HepG2 (cell line): ENCODE results near the gene SH3BP5. TPM values are rescaled to one million over a fixed set of nuclear protein-coding genes. Genes with fewer than 3 reads are reported as not detected.

Source experiments
- ATAC-seq: fragments of 200-7000 bp; cut with Tn5 transposase; 3 replicates; pipeline ENCODE4 v1.9.1; 2020; ENCODE audit warnings: mild to moderate bottlenecking, moderate library complexity
- BruUV-seq: library from RNA; stranded (reverse); fragments of 400-500 nt; replicated peaks from 2 replicates; lab custom pipeline; 2021; lab: Mats Ljungman, UMichigan
- CTCF ChIA-PET: fragments of 300-600 bp; formaldehyde crosslinking; extraction: SDS; loops from one replicate; lab custom pipeline; 2021; ENCODE audit warnings: low total read pairs, inconsistent platforms, low intra/inter-chr PET ratio; lab: Yijun Ruan, JAX
- POLR2A ChIA-PET: fragments of 350-600 bp; sonication (Branson Sonifier 250); formaldehyde crosslinking; loops from one replicate; lab custom pipeline; 2020; ENCODE audit warnings: antibody characterized with exemption, inconsistent platforms; lab: Yijun Ruan, JAX
- DNase-seq: peaks from one replicate; pipeline ENCODE4 v3.0.0-alpha.2; 2015; ENCODE audit warnings: low spot score
- FAIRE-seq: peaks from 3 replicates; lab custom pipeline; 2011; peaks lifted over from hg19 to GRCh38; lab: Jason Lieb, UNC
- H2AFZ ChIP-seq: one replicate; pipeline ENCODE4 v1.6.1; 2011; ENCODE audit warnings: low read length, inconsistent platforms
- H3K27ac ChIP-seq: fragments of 300-600 bp; 3 replicates; pipeline ENCODE4 v1.8.0; 2011; ENCODE audit warnings: mixed run types, mild to moderate bottlenecking, mixed read lengths, low read length, inconsistent platforms; ENCODE audit not compliant: insufficient read depth; ENCODE audit errors: extremely low read length
- H3K27me3 ChIP-seq, 2 experiments: fragments of 200-600 bp in 1 of 2; 2 replicates in 1 of 2; 3 replicates in 1 of 2; pipeline versions ENCODE4 v1.6.0 to v1.8.0; 2011; ENCODE audit warnings: low read length in 2 of 2, mild to moderate bottlenecking in 2 of 2, moderate library complexity in 2 of 2, inconsistent platforms in 1 of 2; ENCODE audit not compliant: insufficient read depth in 2 of 2, control insufficient read depth in 1 of 2
- H3K36me3 ChIP-seq, 2 experiments: fragments of 200-600 bp in 1 of 2; replicated peaks in 1 of 2; 2 replicates in 1 of 2; 3 replicates in 1 of 2; pipeline versions ENCODE4 v1.5.1 to v1.8.0; 2011; ENCODE audit warnings: low read length in 2 of 2, inconsistent platforms in 1 of 2; ENCODE audit not compliant: insufficient read depth in 2 of 2, control insufficient read depth in 1 of 2
- H3K4me1 ChIP-seq: 2 replicates; pipeline ENCODE4 v1.5.1; 2012; ENCODE audit warnings: low read length, inconsistent platforms; ENCODE audit not compliant: insufficient read depth
- H3K4me2 ChIP-seq: 2 replicates; pipeline ENCODE4 v1.6.0; 2011; ENCODE audit warnings: low read depth, low read length, inconsistent platforms
- H3K4me3 ChIP-seq, 3 experiments: fragments of 200-600 bp in 1 of 3; sonication (generic), shearing (Covaris generic) in 1 of 3; replicated peaks in 1 of 3; 2 replicates each; pipeline ENCODE4 v1.5.1; 2011 to 2016; ENCODE audit warnings: low read length in 3 of 3, inconsistent platforms in 2 of 3, low read depth in 2 of 3, mild to moderate bottlenecking in 2 of 3, control low read depth in 1 of 3, mixed read lengths in 1 of 3; ENCODE audit not compliant: insufficient read depth in 1 of 3
- H3K79me2 ChIP-seq: one replicate; pipeline ENCODE4 v1.6.1; 2011; ENCODE audit warnings: low read length, inconsistent platforms; ENCODE audit not compliant: insufficient read depth
- H3K9ac ChIP-seq: 2 replicates; pipeline ENCODE4 v1.6.0; 2011; ENCODE audit warnings: mild to moderate bottlenecking, low read depth, low read length, inconsistent platforms; ENCODE audit not compliant: insufficient read depth
- H3K9me3 ChIP-seq: 2 replicates; pipeline ENCODE4 v1.5.1; 2012; ENCODE audit warnings: mild to moderate bottlenecking, low read length
- H4K20me1 ChIP-seq: 2 replicates; pipeline ENCODE4 v1.6.0; 2011; ENCODE audit warnings: inconsistent platforms, mild to moderate bottlenecking, low read length, moderate library complexity; ENCODE audit not compliant: insufficient read depth
- DR1 ChIP-seq: sonication (generic); formaldehyde crosslinking; IDR thresholded peaks from 2 replicates; pipeline ENCODE4 v1.8.0; 2021; ENCODE audit warnings: mild to moderate bottlenecking, missing genetic modification reagents, inconsistent platforms
- DZIP1 ChIP-seq: sonication (generic); formaldehyde crosslinking; IDR thresholded peaks from 2 replicates; pipeline ENCODE4 v1.5.0; 2020; ENCODE audit warnings: mild to moderate bottlenecking, missing genetic modification reagents
- HIVEP1 ChIP-seq: sonication (generic); formaldehyde crosslinking; IDR thresholded peaks from 2 replicates; pipeline ENCODE4 v1.4.0; 2020; ENCODE audit warnings: mild to moderate bottlenecking, missing genetic modification reagents
- MED13 ChIP-seq: sonication (generic); formaldehyde crosslinking; IDR thresholded peaks from 2 replicates; pipeline ENCODE4 v1.5.0; 2020; ENCODE audit warnings: missing genetic modification reagents
- SP5 ChIP-seq: IDR thresholded peaks from 2 replicates; pipeline ENCODE4 v1.6.1; 2016; ENCODE audit warnings: low read depth, borderline replicate concordance
- ZBTB42 ChIP-seq: sonication (generic); formaldehyde crosslinking; IDR thresholded peaks from 2 replicates; pipeline ENCODE4 v1.5.0; 2020; ENCODE audit warnings: mild to moderate bottlenecking, missing genetic modification reagents
- ZNF136 ChIP-seq: sonication (generic); formaldehyde crosslinking; IDR thresholded peaks from 2 replicates; pipeline ENCODE4 v1.8.1; 2022; ENCODE audit warnings: low read depth, mild to moderate bottlenecking, moderate library complexity, missing genetic modification reagents
- ZNF17 ChIP-seq: sonication (generic); formaldehyde crosslinking; IDR thresholded peaks from 2 replicates; pipeline ENCODE4 v1.5.0; 2020; ENCODE audit warnings: mild to moderate bottlenecking, missing genetic modification reagents
- ZNF331 ChIP-seq: sonication (generic); formaldehyde crosslinking; IDR thresholded peaks from 2 replicates; pipeline ENCODE4 v1.4.0; 2020; ENCODE audit warnings: missing genetic modification reagents
- ZNF790 ChIP-seq: sonication (generic); formaldehyde crosslinking; IDR thresholded peaks from 2 replicates; pipeline ENCODE4 v1.8.0; 2022; ENCODE audit warnings: missing genetic modification reagents, mild to moderate bottlenecking, borderline replicate concordance
- ZSCAN5A ChIP-seq: sonication (generic); formaldehyde crosslinking; IDR thresholded peaks from 2 replicates; pipeline ENCODE4 v1.8.0; 2022; ENCODE audit warnings: mild to moderate bottlenecking, missing genetic modification reagents, borderline replicate concordance
- WGBS: methylation state at CpG from one replicate; pipeline ENCODE4 v1.1.6; 2017; ENCODE audit warnings: low lambda C conversion rate; 5-methylcytosine and 5-hydroxymethylcytosine counted together
- in situ Hi-C: cut with HindIII; loops from 2 replicates; pipeline ENCODE4 v1.10.0; 2017; ENCODE audit warnings: low pct_unique_long_range_greater_than_20kb; ENCODE audit not compliant: extremely low pct_ligation_motif_present
- intact Hi-C: fragments of 100-400 bp; cut with micrococcal nuclease; formaldehyde crosslinking; loops from one replicate; pipeline ENCODE4 v1.10.0; 2022; ENCODE audit not compliant: unreplicated experiment
- polyA plus RNA-seq, 8 experiments: library from polyadenylated mRNA; depleted of rRNA in 3 of 8; stranded (reverse) in 7 of 8; unstranded in 1 of 8; fragments of >200 nt; fragmentation: Illumina TruSeq in 4 of 8; extraction: Trizol in 4 of 8; gene quantifications; 2 replicates each; pipeline versions ENCODE4 v1.2.1 to v1.2.3, GENCODE V29; 2011 to 2016; ENCODE audit warnings: low read depth in 4 of 8, missing spikeins in 1 of 8, mixed read lengths in 1 of 8; ENCODE audit not compliant: insufficient read depth in 1 of 8
- total RNA-seq, 5 experiments: library from RNA; depleted of rRNA; stranded (reverse); fragments of >200 nt; fragmentation: Illumina TruSeq; extraction: Trizol; gene quantifications; 2 replicates each; pipeline ENCODE4 v1.2.3, GENCODE V29; 2016; ENCODE audit warnings: low read depth in 1 of 5

The SH3BP5 gene
- total and polyA plus RNA-seq, 2 of the 13 experiments (the other 11 are each of a cell fraction or from before 2014, with no cell fraction given), result 0.09 to 0.16 TPM

GRCh38 chr3:15346516-15346915, 14.1 kb upstream of the SH3BP5 start:
- ATAC-seq, result no peak
- peaks cover 0 to 3% of the 10 kb centered on the region in 2 experiments; a peak in 1 of 5 replicates for H3K27me3 ChIP-seq
- no peak overlapping the region for H3K4me2 ChIP-seq
- no peaks in the 10 kb centered on the region for H3K79me2 ChIP-seq
- no peaks in the 10 kb centered on the region for H4K20me1 ChIP-seq
- no TSS peak for BruUV-seq
- FAIRE-seq, result no peak
- H3K4me1 ChIP-seq, result no peaks in the 10 kb centered on the region
- H3K36me3 ChIP-seq, result no peaks in the 10 kb centered on the region
- no peak overlapping the region for H3K9ac ChIP-seq
- H3K4me3 ChIP-seq, result no peak overlapping the region
- H3K27ac ChIP-seq, result no peak overlapping the region
- in situ Hi-C loops, result no loop called here
- TF ChIP-seq ZNF17 (CRISPR knock-in tag), result no peak
- TF ChIP-seq ZSCAN5A (CRISPR knock-in tag), result no peak
- TF ChIP-seq ZNF331, result no peak
- TF ChIP-seq SP5 (CRISPR knock-in tag), result no peak
- TF ChIP-seq ZNF790 (CRISPR knock-in tag), result no peak
- TF ChIP-seq HIVEP1 (CRISPR knock-in tag), result no peak
- TF ChIP-seq ZNF136 (CRISPR knock-in tag), result no peak
- no peak for TF ChIP-seq ZBTB42 (CRISPR knock-in tag)
- no peak for TF ChIP-seq DR1 (CRISPR knock-in tag)
- TF ChIP-seq DZIP1 (CRISPR knock-in tag), result no peak
- no peak for TF ChIP-seq MED13 (CRISPR knock-in tag)
- TF ChIP-seq, all 625 proteins: peak for 0
- ChIA-PET CTCF (no interaction called here), POLR2A (no interaction called here)
- intact Hi-C loops, result no loop called here
- DNase-seq, result no peak
- WGBS, result 46% methylated on average over 2 of the region's 2 CpGs
- H2AFZ ChIP-seq, result no peak overlapping the region
- no peaks in the 10 kb centered on the region for H3K9me3 ChIP-seq
